GM23248 (cell line): Measurements from ENCODE around the gene TMEM255B. TPM values are rescaled to one million over a fixed set of nuclear protein-coding genes. Genes with fewer than 3 reads are reported as not detected.
A peak's percentile ranks its signal among the peaks of the same experiment; 100 is the strongest.

ENCODE experiments used
- DNase-seq: peaks from one replicate; pipeline ENCODE4 v3.0.0-alpha.2; 2015
- H2AFZ ChIP-seq: fragments of 200-600 bp; sonication (generic); 2 replicates; pipeline ENCODE4 v1.6.1; 2016; ENCODE audit warnings: antibody characterized with exemption
- H3F3A ChIP-seq: fragments of 200-600 bp; sonication (generic); 2 replicates; pipeline ENCODE4 v1.6.1; 2016; ENCODE audit warnings: mild to moderate bottlenecking, antibody characterized with exemption, mixed run types; ENCODE audit not compliant: insufficient read depth
- H3K27ac ChIP-seq: fragments of 200-600 bp; sonication (generic); 2 replicates; pipeline ENCODE4 v1.5.1; 2016; ENCODE audit warnings: mild to moderate bottlenecking
- H3K27me3 ChIP-seq: fragments of 200-600 bp; sonication (generic); replicated peaks from 2 replicates; pipeline ENCODE4 v1.6.1; 2016; ENCODE audit warnings: mild to moderate bottlenecking; ENCODE audit not compliant: insufficient read depth
- H3K36me3 ChIP-seq: fragments of 200-600 bp; sonication (generic); 2 replicates; pipeline ENCODE4 v1.6.1; 2016; ENCODE audit warnings: low read depth, mild to moderate bottlenecking
- H3K4me1 ChIP-seq: fragments of 200-600 bp; sonication (generic); 2 replicates; pipeline ENCODE4 v1.6.1; 2016; ENCODE audit warnings: mild to moderate bottlenecking; ENCODE audit not compliant: insufficient read depth
- H3K4me2 ChIP-seq: fragments of 200-600 bp; sonication (generic); one replicate; pipeline ENCODE4 v1.6.1; 2016; ENCODE audit warnings: mild to moderate bottlenecking; ENCODE audit not compliant: unreplicated experiment
- H3K4me3 ChIP-seq: fragments of 200-600 bp; sonication (generic); 2 replicates; pipeline ENCODE4 v1.5.1; 2016; ENCODE audit warnings: mild to moderate bottlenecking
- H3K79me2 ChIP-seq: fragments of 200-600 bp; sonication (generic); 2 replicates; pipeline ENCODE4 v1.6.1; 2016; ENCODE audit warnings: mild to moderate bottlenecking; ENCODE audit not compliant: insufficient read depth
- H3K9ac ChIP-seq: fragments of 200-600 bp; sonication (generic); 2 replicates; pipeline ENCODE4 v1.6.1; 2016; ENCODE audit warnings: mild to moderate bottlenecking
- H3K9me2 ChIP-seq: fragments of 200-600 bp; sonication (generic); 2 replicates; pipeline ENCODE4 v1.6.1; 2016; ENCODE audit warnings: mixed run types, mild to moderate bottlenecking, moderate library complexity; ENCODE audit not compliant: insufficient read depth
- H3K9me3 ChIP-seq: fragments of 200-600 bp; sonication (generic); one replicate; pipeline ENCODE4 v1.6.1; 2017; ENCODE audit warnings: low read depth
- H4K20me1 ChIP-seq: fragments of 200-600 bp; sonication (generic); 2 replicates; pipeline ENCODE4 v1.6.0; 2016; ENCODE audit not compliant: insufficient read depth
- EZH2 ChIP-seq: fragments of 200-600 bp; sonication (generic); IDR thresholded peaks from 2 replicates; pipeline ENCODE4 v1.6.1; 2018; ENCODE audit warnings: antibody characterized with exemption, mild to moderate bottlenecking; ENCODE audit not compliant: insufficient read depth, poor library complexity, severe bottlenecking
- EZH2phosphoT487 ChIP-seq: fragments of 200-600 bp; sonication (generic); IDR thresholded peaks from 2 replicates; pipeline ENCODE4 v1.6.1; 2018; ENCODE audit warnings: antibody characterized with exemption, moderate library complexity, mild to moderate bottlenecking, low read depth; ENCODE audit not compliant: insufficient read depth
- WGBS, 2 experiments: methylation state at CpG; one replicate each; pipeline ENCODE4 v1.1.6; 2015 to 2017; ENCODE audit warnings: low lambda C conversion rate in 2 of 2, low coverage in 1 of 2; ENCODE audit errors: missing lambda C conversion rate in 2 of 2; 5-methylcytosine and 5-hydroxymethylcytosine counted together
- in situ Hi-C: fragments of 300-500 bp; cut with MboI; formaldehyde crosslinking; loops from 2 replicates; pipeline ENCODE4 v1.15.0; 2020
- polyA plus RNA-seq: library from polyadenylated mRNA; unstranded; fragments of >200 nt; fragmentation: Nextera tagmentation; extraction: Ambion mirVana; gene quantifications from 2 replicates; pipeline ENCODE4 v1.2.1, GENCODE V29; 2016
- total RNA-seq: library from RNA; depleted of rRNA; stranded (reverse); fragments of >200 nt; shearing (Covaris generic); gene quantifications from 2 replicates; pipeline ENCODE4 v1.2.3, GENCODE V29; 2014

Gene TMEM255B
- total and polyA plus RNA-seq, 2 experiments from 2014 or later = 8.2 TPM; not detected in 1

- in situ Hi-C loops = no loop called here
- Histone ChIP-seq H3K36me3 (peaks cover 62% of the 10 kb centered on the region), H3K27me3 (no peaks in the 10 kb centered on the region), H3K9me2 (no peaks in the 10 kb centered on the region), H3K4me1 (peaks cover 16% of the 10 kb centered on the region), H3K4me2 (no peak overlapping the region), H2AFZ (no peak overlapping the region), H3K79me2 (peaks cover 100% of the 10 kb centered on the region), H4K20me1 (peaks cover 47% of the 10 kb centered on the region), H3K9me3 (no peaks in the 10 kb centered on the region), H3K4me3 (no peak overlapping the region), H3F3A (peaks cover 89% of the 10 kb centered on the region), H3K9ac (no peak overlapping the region), H3K27ac (peak overlapping the region; percentile 26; the same call in 1 of the 2 replicates)
- whole genome bisulfite sequencing, 2 experiments = 57 to 62% methylated on average over 28 to 30 of the region's 31 CpGs
- DNase-seq = peak; percentile 56
- no peak for TF ChIP-seq EZH2
- TF ChIP-seq EZH2phosphoT487 = no peak
Observed at GRCh38 chr13:113854238-113855011, 95.4 kb downstream of the TMEM255B start.

DNA sequence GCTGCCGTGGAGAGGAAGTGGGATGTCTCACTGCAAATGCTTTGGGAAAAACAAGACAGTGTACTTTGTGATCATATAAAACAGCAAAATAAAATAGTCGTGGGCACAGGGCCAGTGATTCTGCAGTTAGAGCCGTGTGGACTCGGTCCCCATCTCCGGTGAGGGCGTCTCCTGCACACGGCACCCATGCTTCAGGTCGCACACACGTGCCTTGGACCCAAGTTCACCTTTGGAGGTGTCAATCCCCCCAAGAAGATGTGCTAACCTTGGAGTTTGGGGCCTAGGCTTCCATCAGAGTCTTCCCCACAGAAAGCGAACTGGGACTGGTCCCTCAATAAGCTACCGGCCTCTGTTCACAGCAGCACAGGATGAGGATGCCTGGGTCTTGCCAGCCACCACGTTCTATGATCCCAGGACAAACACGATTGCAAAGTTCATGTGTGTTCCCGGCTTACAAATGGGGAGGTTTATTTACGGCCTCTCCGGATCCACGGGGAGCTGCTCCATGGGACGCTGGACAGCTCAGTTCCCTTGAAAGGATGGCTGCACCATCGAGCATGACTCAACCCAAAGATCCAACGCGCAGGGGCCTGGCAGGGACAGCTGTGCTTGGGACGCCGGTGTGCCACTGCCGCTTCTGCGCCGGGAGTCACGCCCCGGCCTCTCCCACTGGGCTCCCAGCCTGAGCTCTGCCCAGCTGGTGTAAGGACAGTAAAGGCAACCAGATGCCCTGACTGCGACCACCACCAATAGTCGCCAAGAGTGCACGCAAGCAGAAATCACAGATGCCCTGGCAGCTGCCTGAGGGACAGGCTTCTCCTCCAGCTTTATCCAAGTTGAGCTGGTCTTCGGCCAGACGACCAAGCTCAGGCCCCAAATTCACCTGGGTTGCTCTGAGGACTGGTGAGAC, 96.2 kb downstream of the TMEM255B start:
- in situ Hi-C loops = no loop called here
- no peaks in the 10 kb centered on the region for H3K9me3 ChIP-seq
- H2AFZ ChIP-seq = no peak overlapping the region
- H3K9me2 ChIP-seq = no peaks in the 10 kb centered on the region
- H3K9ac ChIP-seq = no peak overlapping the region
- no peak for DNase-seq
- peaks cover 89% of the 10 kb centered on the region for H3F3A ChIP-seq
- H3K4me1 ChIP-seq = peaks cover 16% of the 10 kb centered on the region
- H3K79me2 ChIP-seq = peaks cover 100% of the 10 kb centered on the region
- peak overlapping the region; percentile 26; the same call in 1 of the 2 replicates for H3K27ac ChIP-seq
- H3K4me3 ChIP-seq = no peak overlapping the region
- WGBS, 2 experiments = 88 to 89% methylated on average over 33 of the region's 33 CpGs
- H3K4me2 ChIP-seq = no peak overlapping the region
- peaks cover 40% of the 10 kb centered on the region for H4K20me1 ChIP-seq
- H3K36me3 ChIP-seq = peaks cover 57% of the 10 kb centered on the region
- H3K27me3 ChIP-seq = no peaks in the 10 kb centered on the region
- no peak for TF ChIP-seq EZH2phosphoT487
- no peak for TF ChIP-seq EZH2

- no peaks in the 10 kb centered on the region for H3K9me3 ChIP-seq
- H3K27ac ChIP-seq = peak overlapping the region; percentile 21
- H3K4me2 ChIP-seq = no peak overlapping the region
- 98% methylated on average over 25 of the region's 25 CpGs for WGBS, 2 experiments
- H3K9ac ChIP-seq = no peak overlapping the region
- in situ Hi-C loops = no loop called here
- no peak overlapping the region for H2AFZ ChIP-seq
- DNase-seq = no peak
- H3K79me2 ChIP-seq = peaks cover 100% of the 10 kb centered on the region
- no peaks in the 10 kb centered on the region for H3K27me3 ChIP-seq
- H3K4me3 ChIP-seq = no peak overlapping the region
- H3K4me1 ChIP-seq = peaks cover 24% of the 10 kb centered on the region
- H3K36me3 ChIP-seq = peaks cover 50% of the 10 kb centered on the region
- H3K9me2 ChIP-seq = no peaks in the 10 kb centered on the region
- TF ChIP-seq EZH2phosphoT487 (no peak), EZH2 (no peak)
- H3F3A ChIP-seq = peaks cover 83% of the 10 kb centered on the region
- H4K20me1 ChIP-seq = peaks cover 35% of the 10 kb centered on the region
Observed at GRCh38 chr13:113855931-113856715, 97.1 kb downstream of the TMEM255B start.

DNA sequence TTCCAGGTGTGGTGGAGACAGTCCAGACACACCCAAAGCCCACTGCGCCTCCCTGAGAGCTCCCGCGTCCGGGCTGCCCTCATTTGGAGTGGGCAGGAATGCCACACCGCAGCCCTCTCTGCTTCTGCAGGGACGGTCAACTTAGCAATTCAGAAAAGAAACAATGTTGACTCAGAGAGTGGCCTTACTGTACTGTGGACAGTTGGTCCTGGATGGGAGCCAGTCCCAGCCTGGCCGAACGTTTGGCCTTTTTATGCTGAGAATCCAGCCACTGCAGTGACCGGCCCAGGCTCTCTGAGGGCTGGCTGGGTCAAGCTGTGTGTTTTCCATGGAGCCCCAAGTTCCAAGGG, 97.7 kb downstream of the TMEM255B start:
- H3K27me3 ChIP-seq = no peaks in the 10 kb centered on the region
- peaks cover 77% of the 10 kb centered on the region for H3F3A ChIP-seq
- H3K27ac ChIP-seq = peak overlapping the region; percentile 21
- in situ Hi-C loops = no loop called here
- H3K36me3 ChIP-seq = peaks cover 48% of the 10 kb centered on the region
- no peak for TF ChIP-seq EZH2
- TF ChIP-seq EZH2phosphoT487 = no peak
- 79 to 80% methylated on average over 9 of the region's 9 CpGs for WGBS, 2 experiments
- peaks cover 28% of the 10 kb centered on the region for H3K4me1 ChIP-seq
- H2AFZ ChIP-seq = no peak overlapping the region
- H3K9me3 ChIP-seq = no peaks in the 10 kb centered on the region
- H3K9ac ChIP-seq = no peak overlapping the region
- H3K4me3 ChIP-seq = no peak overlapping the region
- H4K20me1 ChIP-seq = peaks cover 35% of the 10 kb centered on the region
- peak; percentile 46 for DNase-seq
- H3K4me2 ChIP-seq = no peak overlapping the region
- peaks cover 100% of the 10 kb centered on the region for H3K79me2 ChIP-seq
- H3K9me2 ChIP-seq = no peaks in the 10 kb centered on the region
